Hypothalamus (tissue), 51 donors: ENCODE results near the gene KDM1A.
"Not testable (repeated sequence)": the region's sequence is repeated elsewhere in the genome, so short reads cannot be mapped to it uniquely, and the experiment has no call there.

ENCODE experiments used
- DNase-seq, 51 donors: peaks; one replicate each; lab custom pipeline; 2025; lab: John Stamatoyannopoulos, UW

The KDM1A gene

GRCh38 chr1:23019094-23019862 is at the start of gene KDM1A:
TSS of gene KDM1A (plus strand) at chr1:23019468. CDS start at chr1:23019597, 129 bp downstream.
- peak; percentile 63 to 97 (median 94) for DNase-seq

GRCh38 chr1:22970096-22970495 is 49.2 kb upstream of the KDM1A start:
- no peak for DNase-seq

GRCh38 chr1:22971161-22971560 is 48.1 kb upstream of the KDM1A start:
- DNase-seq = no peak

GRCh38 chr1:22971611-22972405 is 47.5 kb upstream of the KDM1A start:
- no peak for DNase-seq

- no peak for DNase-seq
Measured at GRCh38 chr1:22972760-22973159, 46.5 kb upstream of the KDM1A start, which contains the start of gene LACTBL1. TSS of gene LACTBL1 (minus strand) at chr1:22972866. CDS start at chr1:22972316, 550 bp downstream.

GRCh38 chr1:22975694-22976093 is 43.6 kb upstream of the KDM1A start:
- DNase-seq = no peak

- DNase-seq = no peak
Measured at GRCh38 chr1:22976127-22976460, 43.2 kb upstream of the KDM1A start.

- peak in 36 of 51 donors; percentile 2 to 71 (median 36) for DNase-seq
Measured at GRCh38 chr1:22976461-22977243, 42.6 kb upstream of the KDM1A start.

GRCh38 chr1:22978299-22978698 is 41.0 kb upstream of the KDM1A start:
- DNase-seq = no peak

GRCh38 chr1:22980471-22980790 is 38.8 kb upstream of the KDM1A start:
- DNase-seq = not testable (repeated sequence)

- DNase-seq = no peak
Measured at GRCh38 chr1:22983944-22984343, 35.3 kb upstream of the KDM1A start.

GRCh38 chr1:22992384-22992783 is 26.9 kb upstream of the KDM1A start:
- DNase-seq = not testable (repeated sequence)

GRCh38 chr1:22993220-22993795 is 26.0 kb upstream of the KDM1A start:
- not testable (repeated sequence) for DNase-seq

GRCh38 chr1:22995774-22996173 is 23.5 kb upstream of the KDM1A start:
- DNase-seq = no peak

- DNase-seq = not testable (repeated sequence)
Measured at GRCh38 chr1:22997528-22997927, 21.7 kb upstream of the KDM1A start.

GRCh38 chr1:23000133-23000532 is 19.1 kb upstream of the KDM1A start:
- not testable (repeated sequence) for DNase-seq

GRCh38 chr1:23002218-23002617 is 17.1 kb upstream of the KDM1A start:
- not testable (repeated sequence) for DNase-seq

GRCh38 chr1:23004112-23004511 is 15.2 kb upstream of the KDM1A start:
- no peak for DNase-seq

- not testable (repeated sequence) for DNase-seq
Measured at GRCh38 chr1:23004769-23005168, 14.5 kb upstream of the KDM1A start.

- DNase-seq = no peak
Measured at GRCh38 chr1:23007106-23007505, 12.2 kb upstream of the KDM1A start.

GRCh38 chr1:23008901-23009300 is 10.4 kb upstream of the KDM1A start:
- DNase-seq = no peak
